WERI-Rb-1 (cell line): ENCODE results near the gene CIAO3.

Experiments
- DNase-seq: peaks from one replicate; pipeline ENCODE4 v3.0.0-alpha.2; 2020
- H3K27ac ChIP-seq: fragments of 250-450 bp; sonication (Bioruptor Pico); 2 replicates; pipeline ENCODE4 v1.5.1; 2020; ENCODE audit warnings: mild to moderate bottlenecking, moderate library complexity
- H3K27me3 ChIP-seq: fragments of 250-450 bp; sonication (Bioruptor Pico); 2 replicates; pipeline ENCODE4 v1.5.1; 2021; ENCODE audit warnings: mild to moderate bottlenecking, low read depth, moderate library complexity; ENCODE audit not compliant: insufficient read depth, severe bottlenecking
- H3K36me3 ChIP-seq: fragments of 250-450 bp; sonication (Bioruptor Pico); 2 replicates; pipeline ENCODE4 v1.5.1; 2020; ENCODE audit warnings: mild to moderate bottlenecking, moderate library complexity
- H3K4me3 ChIP-seq: 2 replicates; pipeline ENCODE4 v1.5.1; 2011; ENCODE audit warnings: low read depth, mild to moderate bottlenecking, control low read depth, low read length
- H3K9me3 ChIP-seq: fragments of 250-450 bp; sonication (Bioruptor Pico); 2 replicates; pipeline ENCODE4 v1.5.1; 2021; ENCODE audit warnings: mild to moderate bottlenecking, moderate library complexity; ENCODE audit not compliant: severe bottlenecking
- TF ChIP-seq, protein P1 (sequence below): IDR thresholded peaks from 2 replicates; pipeline ENCODE4 v1.5.1; 2011; ENCODE audit warnings: low read depth, mild to moderate bottlenecking, control low read depth, inconsistent platforms, low read length

CIAO3 gene

GRCh38 chr16:716768-717325 lies 23.9 kb downstream of the CIAO3 start:
- no peaks in the 10 kb centered on the region for H3K9me3 ChIP-seq
- peaks cover 2% of the 10 kb centered on the region; the same call in 1 of the 2 replicates for H3K36me3 ChIP-seq
- TF ChIP-seq, protein P1, sequence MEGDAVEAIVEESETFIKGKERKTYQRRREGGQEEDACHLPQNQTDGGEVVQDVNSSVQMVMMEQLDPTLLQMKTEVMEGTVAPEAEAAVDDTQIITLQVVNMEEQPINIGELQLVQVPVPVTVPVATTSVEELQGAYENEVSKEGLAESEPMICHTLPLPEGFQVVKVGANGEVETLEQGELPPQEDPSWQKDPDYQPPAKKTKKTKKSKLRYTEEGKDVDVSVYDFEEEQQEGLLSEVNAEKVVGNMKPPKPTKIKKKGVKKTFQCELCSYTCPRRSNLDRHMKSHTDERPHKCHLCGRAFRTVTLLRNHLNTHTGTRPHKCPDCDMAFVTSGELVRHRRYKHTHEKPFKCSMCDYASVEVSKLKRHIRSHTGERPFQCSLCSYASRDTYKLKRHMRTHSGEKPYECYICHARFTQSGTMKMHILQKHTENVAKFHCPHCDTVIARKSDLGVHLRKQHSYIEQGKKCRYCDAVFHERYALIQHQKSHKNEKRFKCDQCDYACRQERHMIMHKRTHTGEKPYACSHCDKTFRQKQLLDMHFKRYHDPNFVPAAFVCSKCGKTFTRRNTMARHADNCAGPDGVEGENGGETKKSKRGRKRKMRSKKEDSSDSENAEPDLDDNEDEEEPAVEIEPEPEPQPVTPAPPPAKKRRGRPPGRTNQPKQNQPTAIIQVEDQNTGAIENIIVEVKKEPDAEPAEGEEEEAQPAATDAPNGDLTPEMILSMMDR: no peak
- no peaks in the 10 kb centered on the region for H3K27me3 ChIP-seq
- H3K4me3 ChIP-seq: no peak overlapping the region
- no peak overlapping the region for H3K27ac ChIP-seq
- no peak for DNase-seq

- Histone ChIP-seq H3K4me3 (peak overlapping the region; percentile 36), H3K27ac (no peak overlapping the region), H3K36me3 (no peaks in the 10 kb centered on the region; the same call in 1 of the 2 replicates), H3K9me3 (no peaks in the 10 kb centered on the region), H3K27me3 (no peaks in the 10 kb centered on the region)
- TF ChIP-seq, protein P1: no peak
- DNase-seq: no peak
Measured at GRCh38 chr16:716200-716568, 24.6 kb downstream of the CIAO3 start.

DNA sequence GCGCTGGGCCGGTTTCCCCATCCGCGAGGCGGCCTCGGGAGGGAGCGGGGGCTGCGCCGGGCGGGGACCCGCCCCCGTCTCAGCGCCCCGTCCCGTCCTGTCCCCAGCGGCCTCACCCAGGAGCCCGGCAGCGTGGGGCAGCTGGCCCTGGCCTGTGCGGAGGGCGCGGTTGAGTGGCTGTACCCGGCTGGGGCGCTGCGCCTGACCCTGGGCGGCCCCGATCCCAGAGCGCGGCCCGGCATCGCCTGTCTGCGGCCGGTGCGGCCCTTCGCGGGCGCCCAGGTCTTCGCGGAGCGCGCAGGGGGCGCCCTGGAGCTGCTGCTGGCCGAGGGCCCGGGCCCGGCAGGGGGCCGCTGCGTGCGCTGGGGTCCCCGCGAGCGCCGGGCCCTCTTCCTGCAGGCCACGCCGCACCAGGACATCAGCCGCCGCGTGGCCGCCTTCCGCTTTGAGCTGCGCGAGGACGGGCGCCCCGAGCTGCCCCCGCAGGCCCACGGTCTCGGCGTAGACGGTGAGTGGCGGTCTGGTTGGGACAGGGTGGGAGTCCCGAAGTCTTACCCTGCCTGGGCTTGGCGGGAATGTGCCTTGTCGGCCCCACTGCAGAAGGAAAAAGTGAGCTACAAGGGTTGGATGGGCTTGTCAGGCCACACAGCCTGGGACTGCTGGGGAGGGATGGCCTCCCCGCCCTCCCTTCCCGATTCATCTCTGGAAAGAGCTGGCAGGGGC lies 25.2 kb downstream of the CIAO3 start:
- Histone ChIP-seq H3K27ac (peak overlapping the region; percentile 21; the same call in 1 of the 2 replicates), H3K27me3 (peaks cover 3% of the 10 kb centered on the region), H3K4me3 (peak overlapping the region; percentile 59), H3K9me3 (no peaks in the 10 kb centered on the region), H3K36me3 (no peaks in the 10 kb centered on the region; the same call in 1 of the 2 replicates)
- TF ChIP-seq, protein P1: peak; percentile 49
- peak; percentile 46 for DNase-seq

DNA sequence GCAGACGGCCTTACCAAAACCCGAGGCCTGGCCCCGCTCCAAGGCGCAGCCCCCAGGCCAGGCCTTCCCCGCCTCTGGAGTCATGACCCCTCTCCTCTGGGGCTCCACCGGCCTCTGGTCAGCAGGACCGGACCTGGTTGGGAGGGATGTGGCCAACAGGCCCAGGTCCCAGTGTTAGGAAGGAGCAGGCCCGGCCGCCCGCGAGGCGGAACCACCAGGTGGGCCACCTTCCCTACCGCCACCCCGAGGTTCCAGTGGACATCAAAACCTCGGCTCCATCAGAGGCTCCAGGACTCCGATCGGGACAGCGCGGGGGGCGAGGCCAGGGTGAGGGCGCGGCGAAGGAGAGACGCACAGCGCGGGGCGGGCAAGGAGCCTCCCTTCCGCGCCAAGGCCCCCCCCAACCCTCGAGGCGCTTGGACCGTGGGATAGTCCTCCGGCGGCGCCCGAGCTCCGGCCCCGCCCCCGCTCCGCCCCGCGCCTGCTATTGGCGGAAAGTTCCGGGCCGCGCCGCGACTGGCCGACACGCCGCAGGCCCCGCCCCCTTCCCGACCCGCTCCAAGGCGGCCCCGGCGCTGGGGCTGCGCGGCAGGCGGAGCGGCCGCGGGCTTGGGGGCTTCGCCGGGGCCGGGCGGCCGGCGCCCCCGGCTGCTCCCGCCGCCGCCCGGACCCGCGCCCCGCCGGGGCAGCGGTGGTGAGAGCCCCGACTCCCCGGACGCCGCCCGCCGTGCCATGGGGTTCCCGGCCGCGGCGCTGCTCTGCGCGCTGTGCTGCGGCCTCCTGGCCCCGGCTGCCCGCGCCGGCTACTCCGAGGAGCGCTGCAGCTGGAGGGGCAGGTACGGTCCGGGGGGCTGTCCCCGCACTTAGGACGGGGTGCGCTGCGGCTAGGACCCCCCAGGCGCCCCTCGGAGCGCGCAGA lies 26.0 kb downstream of the CIAO3 start, which contains the start of gene METRN:
Gene METRN (plus strand): TSS at position 561 of the 919 bp plus-strand sequence. CDS start 172 bp downstream, at position 733.
- H3K9me3 ChIP-seq: no peaks in the 10 kb centered on the region
- H3K27ac ChIP-seq: peak within 1 kb of the TSS; percentile 21; the same call in 1 of the 2 replicates
- H3K36me3 ChIP-seq: no peaks in the 10 kb centered on the region; the same call in 1 of the 2 replicates
- peak within 1 kb of the TSS; percentile 59 for H3K4me3 ChIP-seq
- peaks cover 3% of the 10 kb centered on the region for H3K27me3 ChIP-seq
- TF ChIP-seq, protein P1: no peak
- DNase-seq: peak; percentile 91

DNA sequence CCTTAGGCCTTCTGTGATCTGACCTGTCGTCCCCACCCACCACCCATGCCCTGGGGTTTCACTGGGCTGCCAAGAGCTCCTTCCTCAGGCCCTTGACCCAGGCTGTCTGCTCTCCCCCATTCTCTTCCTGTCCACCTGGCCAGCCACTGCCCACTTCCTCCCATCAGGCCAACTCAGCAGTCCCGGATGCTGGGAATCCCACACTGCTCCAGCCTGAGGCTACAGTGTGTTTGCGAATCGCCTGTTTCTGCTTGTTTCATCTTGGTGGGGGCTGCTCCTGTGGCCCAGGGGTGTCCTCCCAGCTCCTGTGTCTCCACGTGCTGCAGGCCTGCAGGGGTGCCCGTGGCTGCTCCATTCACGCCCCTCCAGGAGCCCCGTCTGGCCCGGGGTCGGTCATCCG lies 26.7 kb downstream of the CIAO3 start:
- no peak overlapping the region for H3K4me3 ChIP-seq
- H3K27me3 ChIP-seq: peaks cover 10% of the 10 kb centered on the region
- DNase-seq: no peak
- no peaks in the 10 kb centered on the region; the same call in 1 of the 2 replicates for H3K36me3 ChIP-seq
- no peak overlapping the region for H3K27ac ChIP-seq
- H3K9me3 ChIP-seq: no peaks in the 10 kb centered on the region
- TF ChIP-seq, protein P1: no peak
